GM19351 (cell line): Measurements from ENCODE around the gene SERINC5.
"Not testable (repeated sequence)": the region's sequence is repeated elsewhere in the genome, so short reads cannot be mapped to it uniquely, and the experiment has no call there.

Experiments
- ATAC-seq: cut with Tn5 transposase; IDR thresholded peaks from one replicate; pipeline ENCODE4 v1.9.1; 2021; ENCODE audit warnings: mild to moderate bottlenecking, moderate library complexity; ENCODE audit not compliant: unreplicated experiment

The SERINC5 gene

GRCh38 chr5:80111376-80111990 lies 144.4 kb downstream of the SERINC5 start:
- ATAC-seq = not testable (repeated sequence)

- no peak for ATAC-seq
Observed at GRCh38 chr5:80109646-80110478, 146.0 kb downstream of the SERINC5 start.

- ATAC-seq = no peak
Observed at GRCh38 chr5:80106916-80107315, 148.9 kb downstream of the SERINC5 start.

- ATAC-seq = no peak
Observed at GRCh38 chr5:80105698-80106439, 150.0 kb downstream of the SERINC5 start.

GRCh38 chr5:80103371-80103770 lies 152.5 kb downstream of the SERINC5 start:
- ATAC-seq = no peak

DNA sequence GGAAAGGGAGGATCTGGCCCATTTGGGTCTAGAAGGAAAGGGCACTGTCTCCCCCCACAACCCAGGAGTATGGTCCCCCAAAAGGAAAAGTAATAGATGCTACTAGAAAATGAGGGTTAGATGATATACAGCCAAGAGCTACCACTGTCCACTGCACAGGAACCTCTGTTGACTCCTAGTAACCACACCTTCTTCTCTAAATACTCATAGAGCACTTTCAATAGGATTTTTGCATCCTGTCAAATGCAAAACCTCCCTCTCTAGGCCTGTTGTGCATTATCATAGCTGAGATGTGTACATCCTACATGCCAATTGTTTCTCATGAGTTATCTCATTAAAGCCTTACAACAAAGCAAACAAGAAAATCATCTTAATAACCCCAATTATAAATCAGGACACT lies 153.9 kb downstream of the SERINC5 start:
- ATAC-seq = peak; percentile 64

GRCh38 chr5:80097451-80097850 lies 158.4 kb downstream of the SERINC5 start:
- no peak for ATAC-seq

GRCh38 chr5:80094236-80094738 lies 161.6 kb downstream of the SERINC5 start:
- ATAC-seq = no peak

DNA sequence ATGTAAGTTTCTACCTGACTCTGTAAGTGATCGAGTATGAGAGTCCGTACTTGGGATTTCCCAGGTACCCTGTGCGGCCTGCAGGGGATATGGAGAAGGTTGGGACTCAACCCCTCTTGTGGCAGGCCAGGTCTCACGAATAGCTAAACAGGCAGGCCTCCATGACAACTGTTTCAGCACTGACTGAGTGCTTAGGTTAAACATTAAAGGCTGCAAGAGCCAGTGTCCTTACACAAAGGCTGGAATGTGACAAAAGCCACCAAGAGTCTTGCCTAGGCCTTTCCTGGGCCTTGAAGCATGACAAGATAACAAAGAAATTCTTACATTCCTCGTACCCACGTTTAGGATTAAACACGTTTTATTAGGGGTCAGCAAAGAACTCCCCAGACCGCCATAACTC lies 162.1 kb downstream of the SERINC5 start:
- ATAC-seq = no peak

DNA sequence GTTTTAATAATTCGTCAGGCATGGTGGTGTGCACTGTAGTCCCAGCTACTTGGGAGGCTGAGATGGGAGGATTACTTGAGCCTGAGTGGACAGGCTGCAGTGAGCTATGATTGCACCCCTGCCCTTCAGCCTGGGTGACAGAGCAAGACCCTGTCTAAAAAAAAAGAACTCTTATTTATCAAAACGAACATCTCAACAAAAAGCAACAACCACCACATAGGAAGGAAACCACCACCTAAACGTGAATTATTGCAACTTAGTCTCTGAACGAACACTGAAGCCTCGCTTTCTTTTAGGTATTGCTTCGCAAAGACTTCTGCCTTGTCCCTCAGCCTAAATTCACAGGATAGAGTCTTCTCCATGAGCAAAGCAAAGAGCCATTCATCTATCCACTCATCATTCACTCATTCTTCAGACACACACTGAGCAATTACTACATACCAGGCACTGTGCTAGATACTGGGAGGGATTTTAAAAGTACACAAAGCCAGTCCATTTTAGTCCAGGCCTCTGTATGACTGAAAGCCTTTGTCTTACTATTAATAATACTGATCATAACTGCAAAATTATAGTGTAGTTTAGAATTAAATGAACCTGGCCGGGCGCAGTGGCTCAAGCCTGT lies 163.3 kb downstream of the SERINC5 start:
- no peak for ATAC-seq

GRCh38 chr5:80091792-80092192 lies 164.1 kb downstream of the SERINC5 start:
- ATAC-seq = not testable (repeated sequence)

GRCh38 chr5:80090884-80091166 lies 165.0 kb downstream of the SERINC5 start:
- no peak for ATAC-seq

GRCh38 chr5:80083101-80083890 lies 172.6 kb downstream of the SERINC5 start:
- no peak for ATAC-seq

DNA sequence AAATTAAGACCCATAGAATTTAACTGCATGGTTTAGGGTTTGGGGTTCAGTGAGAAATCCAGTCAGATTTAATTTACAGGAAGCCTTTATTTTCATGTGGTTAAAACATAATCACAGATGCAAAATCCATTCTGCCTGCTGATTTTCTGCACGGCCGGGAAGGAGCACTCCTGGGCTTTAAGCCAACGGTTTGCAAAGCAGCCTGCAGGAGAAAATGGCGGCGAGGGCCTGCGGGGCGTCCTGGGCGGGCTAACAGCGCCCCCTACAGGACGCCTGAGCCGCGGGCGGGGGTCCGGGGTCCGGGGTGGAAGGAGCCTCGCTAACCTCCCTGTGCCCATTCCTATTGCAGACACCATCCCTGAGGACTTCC lies 173.1 kb downstream of the SERINC5 start:
- ATAC-seq = no peak

DNA sequence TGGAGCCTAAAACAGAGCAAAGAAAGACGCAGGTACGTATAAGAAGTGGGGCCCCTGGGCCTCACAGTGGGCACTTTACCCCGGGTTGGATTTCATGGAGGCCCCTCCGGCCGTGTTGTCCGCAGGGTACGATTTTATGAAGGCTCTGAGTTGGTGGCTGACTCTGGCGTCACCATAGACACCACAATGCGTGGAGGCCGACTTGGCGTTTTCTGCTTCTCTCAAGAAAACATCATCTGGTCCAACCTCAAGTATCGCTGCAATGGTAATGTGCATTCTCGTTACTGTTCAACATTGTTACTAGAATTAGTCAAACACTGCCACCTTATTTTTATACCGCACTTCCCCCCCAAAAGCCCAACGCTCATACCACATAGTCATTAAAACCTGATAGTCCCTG lies 173.6 kb downstream of the SERINC5 start:
- no peak for ATAC-seq

- no peak for ATAC-seq
Observed at GRCh38 chr5:80078921-80079320, 176.9 kb downstream of the SERINC5 start.

GRCh38 chr5:80077051-80077714 lies 178.7 kb downstream of the SERINC5 start:
- ATAC-seq = no peak

GRCh38 chr5:80076131-80077050 lies 179.5 kb downstream of the SERINC5 start:
- ATAC-seq = no peak
